ENCODE results near the gene MRPS12. TPM values are rescaled to one million over a fixed set of nuclear protein-coding genes. Genes with fewer than 3 reads are reported as not detected.

MRPS12 gene
- total RNA-seq, 1 donor = 25.7 TPM

GRCh38 chr19:38929929-38930775 lies 592 bp upstream of the MRPS12 start, which contains the start of gene SARS2:
SARS2 (minus strand) TSS chr19:38930763; CDS start chr19:38930736, 27 bp downstream.
- peaks cover 13% of the 10 kb centered on the region for H3K36me3 ChIP-seq (ENCODE audit: insufficient read depth, low read length)
- H3K27ac ChIP-seq (ENCODE audit: low read depth, low read length) = peak within 1 kb of the TSS; percentile 90
- peak; percentile 97 for DNase-seq (ENCODE audit: insufficient read length, low spot score, missing footprints)
- H3K79me2 ChIP-seq (ENCODE audit: insufficient read depth, low read length) = peaks cover 35% of the 10 kb centered on the region
- peaks cover 5% of the 10 kb centered on the region for H4K20me1 ChIP-seq (ENCODE audit: insufficient read depth, low read length)
- peak; percentile 100 for TF ChIP-seq CTCF (IDR thresholded peaks at IDR 0.05; ENCODE audit: extremely low read depth, low read depth, low read length)
- peak within 1 kb of the TSS; percentile 96 for H3K4me3 ChIP-seq (ENCODE audit: insufficient read depth, low read length)
- H3K9me3 ChIP-seq (ENCODE audit: low read depth, low read length) = no peaks in the 10 kb centered on the region
- peaks cover 11% of the 10 kb centered on the region for H3K4me1 ChIP-seq (ENCODE audit: insufficient read depth, low read length)
- peak within 1 kb of the TSS; percentile 99 for H2AFZ ChIP-seq (ENCODE audit: low read length)
- no peaks in the 10 kb centered on the region for H3K27me3 ChIP-seq (ENCODE audit: insufficient read depth, low read length)
- H3K4me2 ChIP-seq (ENCODE audit: insufficient read depth, low read length) = peak within 1 kb of the TSS; percentile 96

- Histone ChIP-seq H3K36me3 (ENCODE audit: insufficient read depth, low read length) (peaks cover 10% of the 10 kb centered on the region), H3K27ac (ENCODE audit: low read depth, low read length) (peak overlapping the region; percentile 90), H3K27me3 (ENCODE audit: insufficient read depth, low read length) (no peaks in the 10 kb centered on the region), H3K4me3 (ENCODE audit: insufficient read depth, low read length) (peak overlapping the region; percentile 96), H3K4me1 (ENCODE audit: insufficient read depth, low read length) (peaks cover 11% of the 10 kb centered on the region), H3K4me2 (ENCODE audit: insufficient read depth, low read length) (peak overlapping the region; percentile 96), H3K79me2 (ENCODE audit: insufficient read depth, low read length) (peaks cover 35% of the 10 kb centered on the region), H4K20me1 (ENCODE audit: insufficient read depth, low read length) (peaks cover 5% of the 10 kb centered on the region), H2AFZ (ENCODE audit: low read length) (no peak overlapping the region), H3K9me3 (ENCODE audit: low read depth, low read length) (no peaks in the 10 kb centered on the region)
- DNase-seq (ENCODE audit: insufficient read length, low spot score, missing footprints) = no peak
- no peak for TF ChIP-seq CTCF (IDR thresholded peaks at IDR 0.05; ENCODE audit: extremely low read depth, low read depth, low read length)
These were observed 713 bp downstream of the MRPS12 start for GRCh38 chr19:38931521-38931793.

- H4K20me1 ChIP-seq (ENCODE audit: insufficient read depth, low read length) = peaks cover 5% of the 10 kb centered on the region
- no peak overlapping the region for H3K4me3 ChIP-seq (ENCODE audit: insufficient read depth, low read length)
- no peaks in the 10 kb centered on the region for H3K27me3 ChIP-seq (ENCODE audit: insufficient read depth, low read length)
- H3K4me2 ChIP-seq (ENCODE audit: insufficient read depth, low read length) = no peak overlapping the region
- TF ChIP-seq CTCF (IDR thresholded peaks at IDR 0.05; ENCODE audit: extremely low read depth, low read depth, low read length) = peak; percentile 49
- H3K27ac ChIP-seq (ENCODE audit: low read depth, low read length) = no peak overlapping the region
- peaks cover 35% of the 10 kb centered on the region for H3K79me2 ChIP-seq (ENCODE audit: insufficient read depth, low read length)
- H3K36me3 ChIP-seq (ENCODE audit: insufficient read depth, low read length) = peaks cover 10% of the 10 kb centered on the region
- DNase-seq (ENCODE audit: insufficient read length, low spot score, missing footprints) = peak; percentile 56
- peaks cover 11% of the 10 kb centered on the region for H3K4me1 ChIP-seq (ENCODE audit: insufficient read depth, low read length)
- H2AFZ ChIP-seq (ENCODE audit: low read length) = no peak overlapping the region
- H3K9me3 ChIP-seq (ENCODE audit: low read depth, low read length) = no peaks in the 10 kb centered on the region
These were observed 1.9 kb downstream of the MRPS12 start for GRCh38 chr19:38932425-38933179.

GRCh38 chr19:38933544-38933943 lies 2.8 kb downstream of the MRPS12 start:
- H3K4me3 ChIP-seq (ENCODE audit: insufficient read depth, low read length) = no peak overlapping the region
- no peak overlapping the region for H2AFZ ChIP-seq (ENCODE audit: low read length)
- DNase-seq (ENCODE audit: insufficient read length, low spot score, missing footprints) = peak; percentile 35
- no peaks in the 10 kb centered on the region for H3K27me3 ChIP-seq (ENCODE audit: insufficient read depth, low read length)
- H3K4me2 ChIP-seq (ENCODE audit: insufficient read depth, low read length) = no peak overlapping the region
- peaks cover 11% of the 10 kb centered on the region for H3K4me1 ChIP-seq (ENCODE audit: insufficient read depth, low read length)
- H3K9me3 ChIP-seq (ENCODE audit: low read depth, low read length) = no peaks in the 10 kb centered on the region
- peaks cover 33% of the 10 kb centered on the region for H3K79me2 ChIP-seq (ENCODE audit: insufficient read depth, low read length)
- H3K27ac ChIP-seq (ENCODE audit: low read depth, low read length) = no peak overlapping the region
- no peak for TF ChIP-seq CTCF (IDR thresholded peaks at IDR 0.05; ENCODE audit: extremely low read depth, low read depth, low read length)
- H4K20me1 ChIP-seq (ENCODE audit: insufficient read depth, low read length) = peaks cover 5% of the 10 kb centered on the region
- H3K36me3 ChIP-seq (ENCODE audit: insufficient read depth, low read length) = peaks cover 10% of the 10 kb centered on the region

All from osteoblast (primary cell).